GM21367 (cell line): Measurements from ENCODE around the gene CLEC2L.

Source experiments
- ATAC-seq: cut with Tn5 transposase; IDR thresholded peaks from one replicate; pipeline ENCODE4 v1.9.1; 2021; ENCODE audit not compliant: unreplicated experiment

Gene CLEC2L

DNA sequence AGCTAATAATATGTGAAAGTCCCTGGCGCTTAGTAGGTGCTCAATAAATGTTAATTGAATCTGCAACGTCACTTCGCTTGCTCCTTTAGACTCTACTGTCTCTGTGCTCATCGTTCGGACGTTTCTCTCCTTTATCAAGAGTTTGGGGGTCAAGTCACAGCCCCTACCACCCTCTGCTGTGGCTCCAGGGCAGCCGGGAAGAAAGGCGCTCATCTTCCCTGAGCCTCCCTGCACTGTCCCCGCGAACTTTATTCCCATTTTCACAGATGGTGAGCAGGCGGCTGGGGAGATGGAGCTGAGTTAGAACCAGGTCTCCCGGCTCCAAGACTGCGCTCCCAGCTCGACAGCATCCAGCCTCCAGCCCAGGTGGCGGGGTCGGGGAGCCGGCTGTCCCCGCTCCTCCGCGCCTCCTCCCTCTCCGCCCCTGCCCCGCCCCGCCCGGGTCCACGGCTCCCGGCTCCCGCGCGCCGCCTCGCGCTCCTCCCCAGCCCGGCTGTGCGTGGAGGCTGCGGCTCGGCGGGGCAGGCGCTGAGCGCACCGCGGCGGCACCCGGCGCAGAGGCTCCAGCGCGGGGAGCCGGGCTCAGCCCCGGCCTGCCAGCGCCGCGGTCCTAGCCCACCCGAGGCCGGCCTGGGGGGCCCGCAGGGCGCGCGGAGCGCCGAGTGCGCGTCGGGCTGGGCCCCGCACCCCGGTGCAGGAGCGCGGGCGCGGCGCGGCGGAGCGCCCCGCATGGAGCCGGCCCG lies at the start of gene CLEC2L:
Gene CLEC2L, plus strand, starts transcription at position 487 of the 743 bp plus-strand sequence. Its CDS starts 243 bp downstream, at position 730.
- ATAC-seq, result no peak

DNA sequence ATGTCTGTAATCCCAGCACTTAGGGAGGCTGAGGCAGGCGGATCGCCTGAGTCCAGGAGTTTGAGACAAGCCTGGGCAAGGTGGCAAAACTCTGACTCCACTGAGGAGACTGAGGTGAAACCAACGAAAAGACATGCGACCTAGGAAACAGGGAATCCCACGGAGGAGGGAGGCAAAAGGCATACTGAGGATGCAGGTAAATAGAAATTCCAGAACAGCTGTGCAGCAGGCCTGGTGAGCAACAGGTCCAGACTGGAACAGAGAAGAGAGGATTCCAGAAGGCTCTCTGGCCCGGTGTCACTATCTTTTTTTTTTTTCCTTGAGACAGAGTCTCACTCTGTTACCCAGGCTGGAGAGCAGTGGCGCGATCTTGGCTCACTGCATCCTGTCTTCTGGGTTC lies 47.3 kb upstream of the CLEC2L start:
- ATAC-seq, result no peak

GRCh38 chr7:139476891-139477290 lies 46.6 kb upstream of the CLEC2L start:
- ATAC-seq, result no peak

DNA sequence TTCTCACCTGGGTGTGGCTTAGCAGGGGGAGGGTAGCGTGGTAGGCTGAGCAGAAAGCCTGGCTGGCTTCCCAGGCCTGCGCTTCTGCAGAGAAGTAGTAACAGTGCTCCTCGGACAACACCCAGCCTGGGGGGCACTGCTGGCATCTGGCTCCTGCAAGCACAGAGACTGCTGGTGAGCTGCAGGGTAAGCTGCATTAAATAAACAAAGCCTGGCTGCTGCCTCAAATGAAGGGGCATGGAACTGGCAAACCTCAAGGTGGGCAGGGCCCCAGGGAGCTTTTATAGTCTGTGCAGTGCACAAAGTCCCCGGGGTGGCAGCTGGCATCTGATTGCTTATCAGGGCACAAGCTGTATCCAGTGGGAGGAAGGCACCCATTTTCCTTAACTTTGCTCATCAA lies 43.9 kb upstream of the CLEC2L start:
- ATAC-seq, result no peak

DNA sequence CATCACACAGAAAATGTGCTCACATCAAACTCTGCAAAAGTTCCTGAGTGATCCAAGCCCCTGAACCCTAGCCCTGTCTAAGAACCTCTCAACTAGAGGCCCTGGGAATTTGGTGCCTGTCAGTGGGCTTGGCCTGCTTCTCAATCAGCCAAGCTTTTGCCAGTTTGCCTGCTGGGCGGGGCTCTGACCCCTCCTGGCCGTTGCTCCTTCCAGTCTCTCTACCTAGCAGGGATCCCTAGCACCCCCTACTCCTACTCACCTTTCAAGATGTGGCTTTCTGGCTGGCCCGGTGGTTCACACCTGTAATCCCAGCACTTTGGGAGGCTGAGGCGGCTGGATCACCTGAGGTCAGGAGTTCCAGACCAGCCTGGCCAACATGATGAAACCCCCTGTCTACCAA lies 42.1 kb upstream of the CLEC2L start:
- ATAC-seq, result no peak

DNA sequence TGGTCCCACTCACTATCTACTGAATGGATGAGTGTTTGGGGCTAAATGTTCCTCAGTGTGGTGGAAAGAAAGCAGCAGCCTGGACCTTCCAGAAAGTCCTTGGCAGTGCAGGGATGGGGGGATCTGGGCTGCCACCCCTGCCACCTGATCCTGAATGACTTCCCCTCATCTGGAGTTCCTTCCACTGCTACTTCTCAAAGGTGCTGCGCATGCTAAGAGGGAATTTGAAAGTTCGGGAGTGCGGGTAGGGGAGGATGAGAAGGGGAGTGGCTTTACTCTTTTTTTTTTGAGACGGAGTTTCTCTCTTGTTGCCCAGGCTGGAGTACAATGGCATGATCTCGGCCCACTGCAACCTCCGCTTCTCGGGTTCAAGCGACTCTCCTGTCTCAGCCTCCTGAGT lies 41.4 kb upstream of the CLEC2L start:
- no peak for ATAC-seq

DNA sequence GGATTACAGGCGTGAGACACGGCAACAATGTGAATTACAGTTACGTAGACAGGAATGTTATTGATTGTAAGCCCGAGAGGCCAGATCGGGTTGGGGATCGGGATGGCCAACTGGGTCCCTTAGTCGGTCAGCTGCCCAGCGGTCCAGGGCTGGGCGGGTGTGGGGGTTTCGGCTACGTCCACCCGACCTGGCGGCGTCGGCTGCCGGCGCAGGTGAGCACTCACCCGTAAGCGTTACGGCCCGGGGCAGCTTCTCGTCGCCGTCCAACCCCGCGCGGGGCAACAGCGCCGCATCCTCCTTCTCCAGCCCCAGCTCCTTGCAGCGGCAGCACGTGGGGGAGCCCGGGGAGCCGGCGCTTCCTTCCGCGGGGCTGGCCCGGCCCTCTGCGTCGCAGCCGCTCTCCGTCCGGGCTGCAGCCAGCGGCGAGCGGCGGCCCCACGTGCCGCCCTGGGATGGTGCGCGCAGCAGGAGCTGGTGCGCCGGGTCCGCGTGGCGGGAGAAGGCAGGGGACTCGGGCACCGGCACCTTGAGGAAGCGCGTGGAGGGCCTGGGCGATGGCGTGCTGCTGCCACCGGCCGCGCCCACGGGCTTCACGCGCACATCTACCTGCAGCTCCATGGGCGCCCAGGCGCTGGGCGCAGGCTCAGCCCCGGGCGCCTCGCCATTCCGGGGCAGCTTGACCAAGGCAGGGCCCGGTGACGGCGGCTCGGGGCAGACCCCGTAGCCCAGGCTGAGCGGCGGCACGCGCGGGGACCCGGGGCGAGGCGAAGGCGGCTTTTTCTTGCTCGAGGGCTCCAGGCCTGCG lies 40.6 kb upstream of the CLEC2L start:
- peak; percentile 14 for ATAC-seq

GRCh38 chr7:139487366-139488080 lies 36.0 kb upstream of the CLEC2L start:
- ATAC-seq, result no peak

DNA sequence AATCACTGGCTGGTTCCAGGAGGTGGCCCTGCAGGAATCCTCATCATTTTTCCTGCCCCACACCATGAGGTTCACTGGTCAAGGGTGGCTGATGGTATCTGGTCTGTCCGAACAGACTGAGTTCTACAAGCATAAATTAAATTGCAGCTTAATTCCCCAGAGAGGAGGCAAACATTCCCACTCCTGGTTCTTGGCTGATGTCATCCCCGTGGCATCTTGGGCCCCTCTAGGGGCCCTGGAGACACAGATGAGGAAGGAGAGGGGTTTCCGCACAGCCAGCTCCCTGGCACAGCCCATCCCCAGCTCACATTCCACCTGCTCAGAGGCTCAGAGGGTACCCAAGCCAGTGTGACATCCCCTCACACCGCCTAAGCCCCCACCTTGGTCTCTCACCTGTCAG lies 34.7 kb upstream of the CLEC2L start:
- no peak for ATAC-seq

DNA sequence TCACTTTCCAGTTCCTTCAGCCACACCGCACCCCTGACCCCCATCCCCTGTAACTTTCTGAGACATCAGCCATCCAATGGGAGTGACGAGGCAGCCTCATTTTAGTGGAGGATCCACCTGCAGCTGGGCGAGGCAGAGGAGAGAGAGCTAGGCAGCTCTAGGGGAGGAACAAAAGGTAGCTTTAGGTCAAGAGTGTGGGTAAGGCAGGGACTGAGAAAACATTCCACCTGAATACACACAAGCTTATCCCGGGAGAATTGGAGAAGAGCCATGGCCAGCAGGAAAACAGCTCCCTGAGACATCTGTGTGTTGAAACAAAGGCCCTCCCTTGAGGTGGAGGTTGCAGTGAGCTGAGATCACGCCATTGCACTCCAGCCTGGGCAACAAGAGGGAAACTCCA lies 33.4 kb upstream of the CLEC2L start:
- no peak for ATAC-seq

DNA sequence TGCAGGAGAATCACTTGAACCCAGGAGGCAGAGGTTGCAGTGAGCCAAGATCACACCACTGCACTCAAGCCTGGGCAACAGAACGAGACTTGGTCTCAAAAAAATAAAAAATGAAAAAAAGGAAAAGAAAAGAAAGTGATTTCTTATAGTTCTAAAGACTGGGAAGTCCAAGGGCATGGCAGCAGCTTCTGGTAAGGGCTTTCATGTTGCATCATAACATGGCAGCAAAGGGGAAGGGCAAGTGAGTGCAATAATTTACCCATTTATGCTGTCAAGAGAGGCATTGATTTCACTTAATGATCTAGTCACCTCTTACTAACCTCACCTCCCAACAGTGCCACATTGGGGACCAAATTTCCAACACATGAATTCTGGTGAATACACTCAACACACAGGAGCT lies 31.2 kb upstream of the CLEC2L start:
- ATAC-seq, result no peak

- peak; percentile 64 for ATAC-seq
These were observed 28.5 kb upstream of the CLEC2L start for GRCh38 chr7:139494835-139495579.

DNA sequence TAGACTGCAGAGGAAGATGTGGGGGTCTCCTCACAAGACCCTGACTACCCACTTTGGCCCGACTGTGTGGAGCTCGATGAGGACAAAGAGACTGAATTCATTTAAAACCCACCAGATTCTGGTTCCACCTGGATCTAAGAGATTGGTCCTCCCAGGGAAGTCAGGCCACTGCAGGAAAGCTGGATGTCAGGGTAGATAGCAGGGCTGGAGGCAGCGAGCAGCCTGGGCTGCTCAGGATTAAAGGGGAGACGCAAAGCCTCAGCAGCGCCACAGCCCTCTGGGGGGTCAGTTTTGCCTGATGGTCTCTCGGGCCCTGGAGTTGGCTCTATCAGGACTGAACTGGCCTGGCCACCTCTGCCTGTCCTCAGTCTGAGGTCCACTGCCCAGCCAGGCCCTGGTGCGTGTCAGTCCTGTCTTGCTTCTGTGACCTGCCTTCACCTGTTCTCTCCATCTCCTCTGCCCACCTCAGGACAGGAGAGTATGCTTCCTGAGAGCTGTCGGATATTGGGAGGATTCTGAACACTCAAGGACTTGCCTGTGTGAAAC lies 27.8 kb upstream of the CLEC2L start:
- ATAC-seq, result no peak

GRCh38 chr7:139496528-139496927 lies 27.0 kb upstream of the CLEC2L start:
- ATAC-seq, result no peak

GRCh38 chr7:139500770-139501138 lies 22.7 kb upstream of the CLEC2L start:
- no peak for ATAC-seq

DNA sequence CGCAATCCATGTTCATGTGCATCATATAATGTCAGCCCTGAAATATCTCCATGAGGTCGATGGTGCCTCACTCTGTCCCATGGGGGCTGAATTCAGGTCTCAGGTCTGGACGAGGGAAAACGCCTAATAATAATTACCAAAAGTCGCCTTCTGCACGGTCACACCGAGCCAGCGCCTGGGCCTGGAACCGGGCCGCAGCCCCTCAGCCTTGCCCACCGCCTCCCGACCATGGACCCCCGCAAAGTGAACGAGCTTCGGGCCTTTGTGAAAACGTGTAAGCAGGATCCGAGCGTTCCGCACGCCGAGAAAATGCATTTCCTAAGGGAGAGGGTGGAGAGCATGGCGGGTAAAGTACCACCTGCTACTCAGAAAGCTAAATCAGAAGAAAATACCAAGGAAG lies 21.3 kb upstream of the CLEC2L start:
- ATAC-seq, result no peak

- ATAC-seq, result no peak
These were observed 17.9 kb upstream of the CLEC2L start for GRCh38 chr7:139505563-139505962.

GRCh38 chr7:139509535-139509934 lies 13.9 kb upstream of the CLEC2L start:
- no peak for ATAC-seq

- ATAC-seq, result no peak
These were observed 12.2 kb upstream of the CLEC2L start for GRCh38 chr7:139511315-139511714.

DNA sequence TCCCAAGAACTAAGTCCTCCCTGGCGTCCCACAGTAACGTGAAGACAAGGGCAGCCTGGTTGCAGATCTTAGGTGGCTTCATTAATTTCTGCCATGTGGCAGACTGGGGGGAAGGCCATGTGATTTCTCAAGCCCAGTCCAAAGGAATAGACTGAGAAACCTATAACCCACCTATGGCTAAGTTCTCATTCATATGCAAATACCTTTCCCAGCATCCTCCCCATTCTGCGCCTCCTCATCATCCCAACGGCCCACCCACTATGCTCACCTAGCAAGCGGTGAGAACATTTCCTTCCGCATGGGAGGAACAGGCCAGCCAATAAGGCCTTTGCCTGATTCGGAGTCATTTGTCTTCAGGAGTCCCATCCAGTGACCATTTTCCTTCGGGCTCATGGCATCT lies 8.2 kb upstream of the CLEC2L start:
- no peak for ATAC-seq

DNA sequence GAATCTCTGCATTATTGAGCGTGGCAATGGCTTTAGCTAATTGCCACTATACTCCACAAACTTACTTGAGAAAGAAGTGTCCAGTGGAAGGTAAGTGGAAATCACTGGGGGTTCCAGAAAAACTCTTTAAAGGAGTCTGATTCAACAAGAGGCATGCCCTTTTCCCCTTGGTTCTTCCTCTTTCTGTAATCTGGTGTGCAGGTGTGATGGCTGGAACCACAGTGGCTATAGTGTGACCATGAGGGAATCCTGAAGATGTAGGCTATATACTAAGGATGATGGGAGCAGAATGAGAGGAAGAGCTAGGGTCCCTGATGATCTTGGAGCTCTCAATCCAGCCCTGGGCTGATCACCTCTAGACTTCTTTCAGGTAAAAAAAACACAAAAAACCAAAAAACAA lies 2.0 kb upstream of the CLEC2L start:
- no peak for ATAC-seq
